ENCODE results near the gene WIPF2.
"Not testable (repeated sequence)": the region's sequence is repeated elsewhere in the genome, so short reads cannot be mapped to it uniquely, and the experiment has no call there.

GRCh38 chr17:40206193-40206592, 12.9 kb upstream of the WIPF2 start:
- TF ChIP-seq YY1 (IDR thresholded peaks at IDR 0.05; ENCODE audit: extremely low read depth, insufficient replicate concordance, low read depth, low read length); POLR2AphosphoS5 (IDR thresholded peaks at IDR 0.05; ENCODE audit: low read depth, low read length); SP1 (IDR thresholded peaks at IDR 0.05; ENCODE audit: low read depth): not testable (repeated sequence)

Data from HCT116 (cell line).